Osteoblast (primary cell): Measurements from ENCODE around the gene PLA2G2C. TPM values are rescaled to one million over a fixed set of nuclear protein-coding genes. Genes with fewer than 3 reads are reported as not detected.

Experiments used
- DNase-seq: peaks from one replicate; pipeline ENCODE4 v3.0.0; 2011; ENCODE audit warnings: low spot score, mixed read lengths; ENCODE audit not compliant: insufficient read length; ENCODE audit errors: missing footprints
- H2AFZ ChIP-seq: 2 replicates; pipeline ENCODE4 v1.6.0; 2011; ENCODE audit warnings: mild to moderate bottlenecking, low read length
- H3K27ac ChIP-seq: 2 replicates; pipeline ENCODE4 v1.5.1; 2011; ENCODE audit warnings: mild to moderate bottlenecking, low read depth, low read length, moderate library complexity
- H3K27me3 ChIP-seq: 2 replicates; pipeline ENCODE4 v1.6.0; 2012; ENCODE audit warnings: mild to moderate bottlenecking, control low read depth, inconsistent platforms, low read length, moderate library complexity; ENCODE audit not compliant: insufficient read depth
- H3K36me3 ChIP-seq: 2 replicates; pipeline ENCODE4 v1.5.1; 2011; ENCODE audit warnings: mild to moderate bottlenecking, low read length, control low read depth, moderate library complexity; ENCODE audit not compliant: insufficient read depth
- H3K4me1 ChIP-seq: 2 replicates; pipeline ENCODE4 v1.5.1; 2011; ENCODE audit warnings: mild to moderate bottlenecking, low read length, control low read depth, moderate library complexity; ENCODE audit not compliant: insufficient read depth
- H3K4me2 ChIP-seq: 2 replicates; pipeline ENCODE4 v1.6.0; 2011; ENCODE audit warnings: mild to moderate bottlenecking, low read length; ENCODE audit not compliant: insufficient read depth
- H3K4me3 ChIP-seq: fragments of 200-600 bp; sonication (generic); 3 replicates; pipeline ENCODE4 v1.5.1; 2012; ENCODE audit warnings: mild to moderate bottlenecking, low read length, inconsistent platforms; ENCODE audit not compliant: insufficient read depth
- H3K79me2 ChIP-seq: 2 replicates; pipeline ENCODE4 v1.6.0; 2012; ENCODE audit warnings: mild to moderate bottlenecking, low read length, control low read depth, inconsistent platforms; ENCODE audit not compliant: insufficient read depth
- H3K9me3 ChIP-seq: 2 replicates; pipeline ENCODE4 v1.5.1; 2011; ENCODE audit warnings: low read depth, low read length, control low read depth
- H4K20me1 ChIP-seq: 2 replicates; pipeline ENCODE4 v1.6.0; 2012; ENCODE audit warnings: mild to moderate bottlenecking, low read length, control low read depth; ENCODE audit not compliant: insufficient read depth
- CTCF ChIP-seq: IDR thresholded peaks from 2 replicates; pipeline ENCODE4 v1.5.1; 2011; ENCODE audit warnings: mild to moderate bottlenecking, low read depth, low read length, moderate library complexity; ENCODE audit errors: extremely low read depth
- total RNA-seq: library from RNA; depleted of rRNA; stranded (reverse); fragments of >200 nt; gene quantifications from 2 replicates; pipeline ENCODE4 v1.2.3, GENCODE V29; 2012

PLA2G2C gene
- total RNA-seq, 1 donor = not detected

GRCh38 chr1:20115479-20115878 is 70.8 kb downstream of the PLA2G2C start:
- H3K36me3 ChIP-seq = no peaks in the 10 kb centered on the region
- no peaks in the 10 kb centered on the region for H3K79me2 ChIP-seq
- no peak overlapping the region for H3K4me3 ChIP-seq
- no peak overlapping the region for H3K4me2 ChIP-seq
- H3K27ac ChIP-seq = no peak overlapping the region
- peaks cover 10% of the 10 kb centered on the region for H3K27me3 ChIP-seq
- no peaks in the 10 kb centered on the region for H4K20me1 ChIP-seq
- H2AFZ ChIP-seq = no peak overlapping the region
- TF ChIP-seq CTCF = no peak
- no peaks in the 10 kb centered on the region for H3K9me3 ChIP-seq
- DNase-seq = no peak
- peaks cover 2% of the 10 kb centered on the region for H3K4me1 ChIP-seq

GRCh38 chr1:20114021-20114648 is 72.2 kb downstream of the PLA2G2C start:
- H2AFZ ChIP-seq = no peak overlapping the region
- H3K4me3 ChIP-seq = no peak overlapping the region
- no peak overlapping the region for H3K4me2 ChIP-seq
- no peak for DNase-seq
- H3K9me3 ChIP-seq = no peaks in the 10 kb centered on the region
- H3K36me3 ChIP-seq = no peaks in the 10 kb centered on the region
- H3K27ac ChIP-seq = no peak overlapping the region
- no peaks in the 10 kb centered on the region for H3K79me2 ChIP-seq
- H3K27me3 ChIP-seq = peaks cover 9% of the 10 kb centered on the region
- H4K20me1 ChIP-seq = no peaks in the 10 kb centered on the region
- H3K4me1 ChIP-seq = peaks cover 2% of the 10 kb centered on the region
- TF ChIP-seq CTCF = no peak

Other genes starting within 250 kb of the PLA2G2C start
- not detected in 2 replicates for gene PLA2G2A, start 206.9 kb downstream of the PLA2G2C start, total RNA-seq
- 1.8 and 2.9 TPM in 2 replicates for gene PLA2G5, start 116.3 kb downstream of the PLA2G2C start, total RNA-seq
- gene PLA2G2D, start 67.0 kb downstream of the PLA2G2C start, total RNA-seq = not detected in 2 replicates
- gene PLA2G2F, start 47.2 kb downstream of the PLA2G2C start, total RNA-seq = not detected in 2 replicates
- under 0.01 TPM in 1 of 2 replicates, not detected in the other for gene UBXN10, start 422 bp downstream of the PLA2G2C start, total RNA-seq
- not detected in 2 replicates for gene VWA5B1, start 104.4 kb upstream of the PLA2G2C start, total RNA-seq